ENCODE results near the gene EXOSC3. TPM values are rescaled to one million over a fixed set of nuclear protein-coding genes. Genes with fewer than 3 reads are reported as not detected.

EXOSC3 gene
- total RNA-seq, 6 experiments from 2014 or later = 37.7 to 49.8 (median 41.9) TPM

- H3K4me3 Mint-ChIP-seq = no peak overlapping the region
- peaks cover 6% of the 10 kb centered on the region; the same call in 1 of the 2 replicates for H3K9me3 Mint-ChIP-seq
- TF ChIP-seq, protein P1, sequence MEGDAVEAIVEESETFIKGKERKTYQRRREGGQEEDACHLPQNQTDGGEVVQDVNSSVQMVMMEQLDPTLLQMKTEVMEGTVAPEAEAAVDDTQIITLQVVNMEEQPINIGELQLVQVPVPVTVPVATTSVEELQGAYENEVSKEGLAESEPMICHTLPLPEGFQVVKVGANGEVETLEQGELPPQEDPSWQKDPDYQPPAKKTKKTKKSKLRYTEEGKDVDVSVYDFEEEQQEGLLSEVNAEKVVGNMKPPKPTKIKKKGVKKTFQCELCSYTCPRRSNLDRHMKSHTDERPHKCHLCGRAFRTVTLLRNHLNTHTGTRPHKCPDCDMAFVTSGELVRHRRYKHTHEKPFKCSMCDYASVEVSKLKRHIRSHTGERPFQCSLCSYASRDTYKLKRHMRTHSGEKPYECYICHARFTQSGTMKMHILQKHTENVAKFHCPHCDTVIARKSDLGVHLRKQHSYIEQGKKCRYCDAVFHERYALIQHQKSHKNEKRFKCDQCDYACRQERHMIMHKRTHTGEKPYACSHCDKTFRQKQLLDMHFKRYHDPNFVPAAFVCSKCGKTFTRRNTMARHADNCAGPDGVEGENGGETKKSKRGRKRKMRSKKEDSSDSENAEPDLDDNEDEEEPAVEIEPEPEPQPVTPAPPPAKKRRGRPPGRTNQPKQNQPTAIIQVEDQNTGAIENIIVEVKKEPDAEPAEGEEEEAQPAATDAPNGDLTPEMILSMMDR (IDR thresholded peaks at IDR 0.05) = no peak
- peaks cover 9% of the 10 kb centered on the region for H3K36me3 Mint-ChIP-seq (ENCODE audit: low read depth)
- no peak for DNase-seq
- H3K4me1 Mint-ChIP-seq (ENCODE audit: low read depth) = peaks cover 28% of the 10 kb centered on the region
- peaks cover 3% of the 10 kb centered on the region for H3K27me3 Mint-ChIP-seq (ENCODE audit: insufficient read depth)
- H3K27ac Mint-ChIP-seq = no peak overlapping the region
Observed at GRCh38 chr9:37751186-37751585, 33.7 kb downstream of the EXOSC3 start.

DNA sequence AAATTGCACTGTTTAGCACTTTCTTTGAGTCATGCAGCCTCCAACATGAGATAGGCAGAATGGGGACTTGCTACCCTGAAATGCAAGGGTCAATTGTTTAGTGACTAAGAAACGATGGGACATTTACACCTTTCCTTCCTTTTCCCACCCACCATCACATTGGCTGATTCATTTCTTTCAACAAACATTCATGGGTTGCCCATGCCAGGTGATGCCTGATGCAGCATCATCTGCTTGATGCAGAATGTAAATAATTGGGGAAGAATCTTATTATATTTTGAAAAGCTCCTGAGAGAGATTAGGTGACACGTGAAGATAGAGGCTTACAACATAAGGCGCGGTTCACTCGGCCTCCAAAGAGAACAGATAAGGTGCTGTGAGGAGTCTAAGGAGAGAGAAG is 35.7 kb downstream of the EXOSC3 start:
- peaks cover 5% of the 10 kb centered on the region for H3K27me3 Mint-ChIP-seq (ENCODE audit: insufficient read depth)
- H3K4me1 Mint-ChIP-seq (ENCODE audit: low read depth) = peaks cover 21% of the 10 kb centered on the region
- H3K27ac Mint-ChIP-seq = no peak overlapping the region
- peaks cover 6% of the 10 kb centered on the region; the same call in 1 of the 2 replicates for H3K36me3 Mint-ChIP-seq (ENCODE audit: low read depth)
- peaks cover 6% of the 10 kb centered on the region; the same call in 1 of the 2 replicates for H3K9me3 Mint-ChIP-seq
- no peak for DNase-seq
- no peak overlapping the region for H3K4me3 Mint-ChIP-seq
- TF ChIP-seq, protein P1 (IDR thresholded peaks at IDR 0.05) = no peak

- no peaks in the 10 kb centered on the region for H3K9me3 Mint-ChIP-seq
- TF ChIP-seq, protein P1 (IDR thresholded peaks at IDR 0.05) = peak; percentile 96
- peak; percentile 72 for DNase-seq
- H3K4me3 Mint-ChIP-seq = peak overlapping the region; percentile 0; the same call in 1 of the 2 replicates
- no peaks in the 10 kb centered on the region for H3K36me3 Mint-ChIP-seq (ENCODE audit: low read depth)
- peaks cover 3% of the 10 kb centered on the region for H3K27me3 Mint-ChIP-seq (ENCODE audit: insufficient read depth)
- H3K27ac Mint-ChIP-seq = peak overlapping the region; percentile 45
- peaks cover 17% of the 10 kb centered on the region for H3K4me1 Mint-ChIP-seq (ENCODE audit: low read depth)
Observed at GRCh38 chr9:37747271-37747753, 37.6 kb downstream of the EXOSC3 start.

DNA sequence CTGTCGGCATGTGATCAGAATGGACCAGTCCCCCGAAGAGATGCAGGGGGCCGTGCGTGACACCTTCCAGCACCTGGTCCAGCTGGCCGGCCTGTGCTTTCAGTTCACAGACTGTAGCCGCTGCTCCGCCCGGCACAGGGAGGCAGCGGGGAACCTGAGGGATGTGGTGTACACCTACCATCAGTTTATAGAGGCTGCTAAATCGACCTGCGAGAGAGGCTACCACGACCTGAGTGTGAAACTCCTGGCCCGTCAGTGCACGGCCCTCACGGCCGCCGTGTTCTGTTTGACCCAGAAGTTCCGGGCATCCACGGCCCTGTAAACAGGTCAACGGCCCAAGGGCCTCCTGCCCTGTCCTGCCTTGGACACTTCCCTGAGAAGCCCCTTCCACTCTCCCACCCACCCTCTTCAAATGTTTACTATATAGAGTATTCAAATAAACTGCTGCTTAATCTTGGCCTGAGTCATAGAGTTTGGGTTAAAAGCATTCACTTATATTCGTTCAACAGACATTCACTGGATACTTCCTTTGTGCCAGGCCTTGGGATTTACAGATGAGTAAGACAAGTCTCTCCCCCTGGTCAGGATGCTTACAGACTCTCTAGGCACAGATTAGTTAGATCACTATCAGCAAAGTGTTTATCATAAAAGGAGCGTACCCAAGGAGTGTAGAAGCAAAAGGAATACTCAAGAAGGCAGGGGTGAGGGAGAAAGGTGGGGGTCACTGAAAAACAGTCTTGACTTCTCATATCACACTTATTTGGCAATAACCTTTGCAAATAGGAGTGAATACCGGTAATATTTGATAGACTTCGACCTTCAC is 38.2 kb downstream of the EXOSC3 start:
- peak; percentile 88 for DNase-seq
- TF ChIP-seq, protein P1 (IDR thresholded peaks at IDR 0.05) = no peak
- peak overlapping the region; percentile 45 for H3K27ac Mint-ChIP-seq
- H3K27me3 Mint-ChIP-seq (ENCODE audit: insufficient read depth) = peaks cover 8% of the 10 kb centered on the region
- H3K9me3 Mint-ChIP-seq = no peaks in the 10 kb centered on the region
- peak overlapping the region; percentile 0; the same call in 1 of the 2 replicates for H3K4me3 Mint-ChIP-seq
- H3K36me3 Mint-ChIP-seq (ENCODE audit: low read depth) = no peaks in the 10 kb centered on the region
- H3K4me1 Mint-ChIP-seq (ENCODE audit: low read depth) = peaks cover 17% of the 10 kb centered on the region

GRCh38 chr9:37745970-37746369 is 38.9 kb downstream of the EXOSC3 start:
- no peak for DNase-seq
- H3K27me3 Mint-ChIP-seq (ENCODE audit: insufficient read depth) = peaks cover 13% of the 10 kb centered on the region
- no peak overlapping the region for H3K27ac Mint-ChIP-seq

More at GRCh38 chr9:37745970-37746369, 38.9 kb downstream of the EXOSC3 start:
- TF ChIP-seq, protein P1 (IDR thresholded peaks at IDR 0.05) = no peak
- peaks cover 17% of the 10 kb centered on the region for H3K4me1 Mint-ChIP-seq (ENCODE audit: low read depth)
- H3K36me3 Mint-ChIP-seq (ENCODE audit: low read depth) = no peaks in the 10 kb centered on the region
- H3K4me3 Mint-ChIP-seq = no peak overlapping the region
- H3K9me3 Mint-ChIP-seq = no peaks in the 10 kb centered on the region

Data from HFFc6 (cell line).